SK-N-SH treated with all-trans-retinoic acid at 6 μM for 48 hours (cell line): ENCODE results near the gene DNER.

Experiments
- ATAC-seq: fragments of 200-7000 bp; cut with Tn5 transposase; 3 replicates; pipeline ENCODE4 v1.9.1; 2020; ENCODE audit warnings: mild to moderate bottlenecking, moderate library complexity
- ARNTL ChIP-seq: fragments of 450-650 bp; formaldehyde crosslinking; IDR thresholded peaks from 2 replicates; pipeline ENCODE4 v1.5.0; 2020; ENCODE audit warnings: low read depth, mild to moderate bottlenecking, moderate library complexity, borderline replicate concordance
- BACH2 ChIP-seq: fragments of 250-450 bp; sonication (Bioruptor Pico); IDR thresholded peaks from 2 replicates; pipeline ENCODE4 v1.9.0; 2021; ENCODE audit warnings: mild to moderate bottlenecking, borderline replicate concordance
- CSDC2 ChIP-seq: fragments of 250-450 bp; sonication (Bioruptor Pico); IDR thresholded peaks from 2 replicates; pipeline ENCODE4 v1.5.0; 2020; ENCODE audit warnings: mild to moderate bottlenecking, moderate library complexity
- CSRNP3 ChIP-seq: fragments of 250-450 bp; sonication (Bioruptor Pico); IDR thresholded peaks from 2 replicates; pipeline ENCODE4 v1.5.1; 2021; ENCODE audit warnings: mild to moderate bottlenecking, moderate library complexity
- ESRRG ChIP-seq: fragments of 250-450 bp; sonication (Bioruptor Pico); IDR thresholded peaks from 2 replicates; pipeline ENCODE4 v1.6.1; 2021; ENCODE audit warnings: mild to moderate bottlenecking
- GLIS3 ChIP-seq: fragments of 250-450 bp; sonication (Bioruptor Pico); IDR thresholded peaks from 2 replicates; pipeline ENCODE4 v1.5.0; 2020; ENCODE audit warnings: mild to moderate bottlenecking, moderate library complexity
- ISL1 ChIP-seq: fragments of 250-450 bp; sonication (Bioruptor Pico); IDR thresholded peaks from 2 replicates; pipeline ENCODE4 v2.1.2; 2022; ENCODE audit warnings: mild to moderate bottlenecking, moderate library complexity
- OSR1 ChIP-seq: fragments of 250-450 bp; sonication (Bioruptor Pico); IDR thresholded peaks from 2 replicates; pipeline ENCODE4 v1.8.0; 2022; ENCODE audit warnings: moderate library complexity, mild to moderate bottlenecking, inconsistent platforms
- POU6F1 ChIP-seq: fragments of 250-450 bp; sonication (Bioruptor Pico); IDR thresholded peaks from 2 replicates; pipeline ENCODE4 v1.8.0; 2021; ENCODE audit warnings: low read depth, mild to moderate bottlenecking, moderate library complexity, borderline replicate concordance
- RARB ChIP-seq: fragments of 250-450 bp; sonication (Bioruptor Pico); IDR thresholded peaks from 2 replicates; pipeline ENCODE4 v1.8.0; 2021; ENCODE audit warnings: mild to moderate bottlenecking, moderate library complexity
- SNAI2 ChIP-seq: fragments of 250-450 bp; sonication (Bioruptor Pico); IDR thresholded peaks from 2 replicates; pipeline ENCODE4 v1.5.0; 2020; ENCODE audit warnings: mild to moderate bottlenecking, moderate library complexity
- TCF4 ChIP-seq: fragments of 250-450 bp; sonication (Bioruptor Pico); IDR thresholded peaks from 2 replicates; pipeline ENCODE4 v1.8.0; 2021; ENCODE audit warnings: mild to moderate bottlenecking, moderate library complexity, borderline replicate concordance
- TSHZ2 ChIP-seq: fragments of 250-450 bp; sonication (Bioruptor Pico); IDR thresholded peaks from 2 replicates; pipeline ENCODE4 v1.5.0; 2020; ENCODE audit warnings: mild to moderate bottlenecking, moderate library complexity
- ZC3H10 ChIP-seq: fragments of 250-450 bp; sonication (Bioruptor Pico); IDR thresholded peaks from 2 replicates; pipeline ENCODE4 v1.5.1; 2021; ENCODE audit warnings: mild to moderate bottlenecking, moderate library complexity
- ZFP3 ChIP-seq: fragments of 250-450 bp; sonication (Bioruptor Pico); IDR thresholded peaks from 2 replicates; pipeline ENCODE4 v1.5.0; 2020; ENCODE audit warnings: mild to moderate bottlenecking, moderate library complexity
- ZFP30 ChIP-seq: fragments of 450-650 bp; formaldehyde crosslinking; IDR thresholded peaks from 2 replicates; pipeline ENCODE4 v1.5.0; 2022; ENCODE audit warnings: mild to moderate bottlenecking, moderate library complexity
- ZNF565 ChIP-seq: fragments of 450-650 bp; formaldehyde crosslinking; conservative IDR thresholded peaks from 2 replicates; pipeline ENCODE4 v1.5.0; 2020; ENCODE audit warnings: low read depth, mild to moderate bottlenecking, moderate library complexity
- ZNF70 ChIP-seq: fragments of 450-650 bp; formaldehyde crosslinking; IDR thresholded peaks from 2 replicates; pipeline ENCODE4 v1.5.0; 2020; ENCODE audit warnings: mild to moderate bottlenecking, moderate library complexity

The DNER gene

GRCh38 chr2:229596796-229597195 is 117.6 kb downstream of the DNER start:
- no peak for ATAC-seq
- no peak for TF ChIP-seq TCF4 (CRISPR knock-in tag)
- no peak for TF ChIP-seq POU6F1 (CRISPR knock-in tag)
- TF ChIP-seq ZC3H10 (CRISPR knock-in tag): no peak
- no peak for TF ChIP-seq BACH2 (CRISPR knock-in tag)

GRCh38 chr2:229591611-229592010 is 122.7 kb downstream of the DNER start:
- no peak for ATAC-seq
- TF ChIP-seq POU6F1 (CRISPR knock-in tag) (no peak), ISL1 (CRISPR knock-in tag) (no peak), RARB (CRISPR knock-in tag) (no peak), ZFP3 (CRISPR knock-in tag) (no peak), TCF4 (CRISPR knock-in tag) (no peak), ARNTL (CRISPR knock-in tag) (no peak), ZNF70 (CRISPR knock-in tag) (no peak), ZNF565 (no peak), CSDC2 (no peak), CSRNP3 (CRISPR knock-in tag) (no peak), ZFP30 (CRISPR knock-in tag) (no peak), SNAI2 (CRISPR knock-in tag) (no peak), BACH2 (CRISPR knock-in tag) (no peak)
- TF ChIP-seq, all 23 proteins: peak for 0

GRCh38 chr2:229586746-229587705 is 127.3 kb downstream of the DNER start:
- peak; percentile 100 for ATAC-seq
- TF ChIP-seq ESRRG (CRISPR knock-in tag) (no peak), ZNF565 (no peak), ZFP3 (CRISPR knock-in tag) (no peak)

GRCh38 chr2:229586012-229586411 is 128.3 kb downstream of the DNER start:
- TF ChIP-seq OSR1 (CRISPR knock-in tag): no peak
- TF ChIP-seq TSHZ2 (CRISPR knock-in tag): no peak
- no peak for TF ChIP-seq ZFP3 (CRISPR knock-in tag)
- no peak for TF ChIP-seq RARB (CRISPR knock-in tag)
- TF ChIP-seq ZNF70 (CRISPR knock-in tag): no peak
- no peak for TF ChIP-seq ZFP30 (CRISPR knock-in tag)
- no peak for TF ChIP-seq GLIS3 (CRISPR knock-in tag)
- no peak for TF ChIP-seq ZNF565
- no peak for TF ChIP-seq POU6F1 (CRISPR knock-in tag)
- no peak for ATAC-seq
